K562 (cell line): ENCODE measurements around the gene NAPEPLD. TPM values are rescaled to one million over a fixed set of nuclear protein-coding genes. Genes with fewer than 3 reads are reported as not detected.
"Not testable (repeated sequence)": the region's sequence is repeated elsewhere in the genome, so short reads cannot be mapped to it uniquely, and the experiment has no call there.

ENCODE experiments used
- ATAC-seq: fragments of 200-7000 bp; cut with Tn5 transposase; 3 replicates; pipeline ENCODE4 v1.9.1; 2020; ENCODE audit warnings: moderate library complexity
- BruUV-seq: library from RNA; stranded (reverse); fragments of 400-500 nt; replicated peaks from 2 replicates; lab custom pipeline; 2021; lab: Mats Ljungman, UMichigan
- CTCF ChIA-PET: fragments of 300-600 bp; formaldehyde crosslinking; extraction: SDS; loops from one replicate; lab custom pipeline; 2021; ENCODE audit warnings: low intra/inter-chr PET ratio; lab: Yijun Ruan, JAX
- POLR2A ChIA-PET: fragments of 300-600, 350-650 bp; sonication (Branson Sonifier 250); formaldehyde crosslinking; extraction: SDS; loops from one replicate; lab custom pipeline; 2021; ENCODE audit warnings: antibody characterized with exemption, inconsistent platforms; lab: Yijun Ruan, JAX
- DNase-seq, 4 experiments: peaks; one replicate each; pipeline versions ENCODE4 v3.0.0 to v3.0.0-alpha.2; 2011 to 2018; ENCODE audit warnings: low spot score in 3 of 4, mixed read lengths in 3 of 4; ENCODE audit errors: extremely low read depth in 1 of 4
- FAIRE-seq: peaks from 2 replicates; lab custom pipeline; 2011; peaks lifted over from hg19 to GRCh38; lab: Jason Lieb, UNC
- H2AFZ ChIP-seq: 2 replicates; pipeline ENCODE4 v1.6.0; 2011; ENCODE audit warnings: low read depth, low read length, control low read depth, inconsistent platforms
- H3K27ac ChIP-seq: fragments of 200-600 bp; 3 replicates; pipeline ENCODE4 v1.8.0; 2011; ENCODE audit warnings: low read depth, mild to moderate bottlenecking, control low read depth, inconsistent platforms, low read length, moderate library complexity, mixed read lengths; ENCODE audit errors: extremely low read depth
- H3K27me3 ChIP-seq, 2 experiments: fragments of 300-600 bp in 1 of 2; 2 replicates in 1 of 2; 3 replicates in 1 of 2; pipeline versions ENCODE4 v1.6.0 to v1.8.0; 2011; ENCODE audit warnings: inconsistent platforms in 2 of 2, low read length in 2 of 2, mild to moderate bottlenecking in 1 of 2, mixed read lengths in 1 of 2, moderate library complexity in 1 of 2; ENCODE audit not compliant: control insufficient read depth in 2 of 2, insufficient read depth in 2 of 2
- H3K36me3 ChIP-seq: fragments of 300-600 bp; 3 replicates; pipeline ENCODE4 v1.8.0; 2011; ENCODE audit warnings: mild to moderate bottlenecking, low read length, inconsistent platforms; ENCODE audit not compliant: control insufficient read depth, insufficient read depth
- H3K4me1 ChIP-seq, 2 experiments: fragments of 200-600 bp in 1 of 2; replicated peaks in 1 of 2; 2 replicates in 1 of 2; 3 replicates in 1 of 2; pipeline versions ENCODE4 v1.5.1 to v1.8.0; 2011; ENCODE audit warnings: inconsistent platforms in 2 of 2, low read length in 2 of 2, mild to moderate bottlenecking in 1 of 2, mixed read lengths in 1 of 2, moderate library complexity in 1 of 2; ENCODE audit not compliant: control insufficient read depth in 2 of 2, insufficient read depth in 2 of 2
- H3K4me2 ChIP-seq: 2 replicates; pipeline ENCODE4 v1.6.1; 2011; ENCODE audit warnings: low read length, control low read depth, inconsistent platforms, mixed read lengths; ENCODE audit not compliant: insufficient read depth
- H3K4me3 ChIP-seq: fragments of 200-600 bp; sonication (generic), shearing (Covaris generic); 2 replicates; pipeline ENCODE4 v1.5.1; 2016; ENCODE audit warnings: control low read depth, inconsistent platforms
- H3K79me2 ChIP-seq: fragments of 200-600 bp; 3 replicates; pipeline ENCODE4 v1.8.0; 2011; ENCODE audit warnings: low read length, inconsistent platforms; ENCODE audit not compliant: control insufficient read depth, insufficient read depth
- H3K9ac ChIP-seq, 2 experiments: 2 replicates each; pipeline versions ENCODE4 v1.6.0 to v1.6.1; 2011; ENCODE audit warnings: low read depth in 2 of 2, low read length in 2 of 2, control low read depth in 1 of 2, inconsistent platforms in 1 of 2, mild to moderate bottlenecking in 1 of 2, mixed read lengths in 1 of 2; ENCODE audit not compliant: insufficient read depth in 1 of 2
- H3K9me1 ChIP-seq: one replicate; pipeline ENCODE4 v1.6.0; 2011; ENCODE audit warnings: inconsistent platforms, mild to moderate bottlenecking, low read length, moderate library complexity; ENCODE audit not compliant: control insufficient read depth, insufficient read depth
- H3K9me3 ChIP-seq: replicated peaks from 2 replicates; pipeline ENCODE4 v1.5.1; 2011; ENCODE audit warnings: low read depth, low read length, inconsistent platforms; ENCODE audit not compliant: control insufficient read depth, insufficient read depth
- H4K20me1 ChIP-seq: replicated peaks from 2 replicates; pipeline ENCODE4 v1.6.1; 2011; ENCODE audit warnings: low read length, inconsistent platforms, mixed read lengths; ENCODE audit not compliant: control insufficient read depth, insufficient read depth
- HDAC1 ChIP-seq, 2 experiments: fragments of 450-650 bp; IDR thresholded peaks; 2 replicates each; pipeline ENCODE4 v1.6.1; 2016 to 2017; ENCODE audit warnings: inconsistent platforms in 1 of 2, mild to moderate bottlenecking in 1 of 2, moderate library complexity in 1 of 2
- HDAC2 ChIP-seq: fragments of 450-650 bp; IDR thresholded peaks from 2 replicates; pipeline ENCODE4 v1.6.1; 2016; ENCODE audit warnings: mild to moderate bottlenecking
- HOXB6 ChIP-seq: fragments of 250-450 bp; sonication (Bioruptor Pico); IDR thresholded peaks from 2 replicates; pipeline ENCODE4 v1.5.1; 2022; ENCODE audit warnings: mild to moderate bottlenecking, borderline replicate concordance
- SAFB ChIP-seq: fragments of 200-400 bp; formaldehyde crosslinking; IDR thresholded peaks from 2 replicates; pipeline ENCODE4 v1.6.1; 2017; ENCODE audit warnings: low read depth, low read length, borderline replicate concordance
- SIRT6 ChIP-seq: IDR thresholded peaks from one replicate; pipeline ENCODE4 v1.6.1; 2012; ENCODE audit warnings: low read depth, mild to moderate bottlenecking, control low read depth, inconsistent platforms, low read length, moderate library complexity
- ZNF512 ChIP-seq: IDR thresholded peaks from 2 replicates; pipeline ENCODE4 v1.6.1; 2016; ENCODE audit warnings: missing genetic modification characterization, missing compliant biosample characterization
- WGBS: fragments of 100-300 bp; shearing (Covaris generic); methylation state at CpG from one replicate; pipeline ENCODE4 v1.1.6; 2016; ENCODE audit warnings: low coverage, mixed read lengths; ENCODE audit not compliant: insufficient coverage; ENCODE audit errors: missing lambda C conversion rate; 5-methylcytosine and 5-hydroxymethylcytosine counted together
- in situ Hi-C: fragments of 300-500 bp; cut with MboI; formaldehyde crosslinking; loops from 4 replicates; pipeline ENCODE4 v1.15.0; 2018; ENCODE audit warnings: inconsistent platforms, mixed read lengths
- intact Hi-C: fragments of 100-400 bp; cut with micrococcal nuclease; formaldehyde crosslinking; loops from 2 replicates; pipeline ENCODE4 v1.14.2; 2022
- polyA plus RNA-seq, 8 experiments: library from polyadenylated mRNA; depleted of rRNA in 4 of 8; stranded (reverse) in 5 of 8; unstranded in 3 of 8; fragments of >200 nt; fragmentation: Nextera tagmentation in 2 of 8; fragmentation: Illumina TruSeq in 1 of 8; extraction: Ambion mirVana in 2 of 8; extraction: Trizol in 1 of 8; gene quantifications; 2 replicates each; pipeline versions ENCODE4 v1.2.1 to v1.2.3, GENCODE V29; 2011 to 2014; ENCODE audit warnings: inconsistent platforms in 1 of 8, missing spikeins in 1 of 8
- total RNA-seq, 7 experiments: library from RNA; depleted of rRNA in 6 of 7; stranded (reverse); fragments of >200 nt in 6 of 7; fragmentation: Illumina TruSeq in 2 of 7; extraction: Trizol in 2 of 7; gene quantifications; 2 replicates each; pipeline versions ENCODE4 v1.2.1 to v1.2.3, GENCODE V29; 2011 to 2021; ENCODE audit warnings: low replicate concordance in 1 of 7

Gene NAPEPLD
- total and polyA plus RNA-seq, 9 of the 15 experiments (the other 6 are each of a cell fraction or from before 2014, with no cell fraction given) = 3.2 to 11.0 (median 7.5) TPM

GRCh38 chr7:103155331-103156024, 6.6 kb upstream of the NAPEPLD start:
- H3K9ac ChIP-seq, H3K79me2 ChIP-seq, H3K36me3 ChIP-seq, H2AFZ ChIP-seq, DNase-seq, H3K27me3 ChIP-seq, H3K4me2 ChIP-seq, FAIRE-seq, intact Hi-C loops, H3K4me3 ChIP-seq, CTCF ChIA-PET, H4K20me1 ChIP-seq, H3K9me3 ChIP-seq, H3K27ac ChIP-seq, ATAC-seq, BruUV-seq, in situ Hi-C loops, H3K9me1 ChIP-seq: not testable (repeated sequence)
- peaks cover 17 to 29% of the 10 kb centered on the region in 2 experiments for H3K4me1 ChIP-seq
- POLR2A ChIA-PET = interaction anchor here (0.6 kb wide), 1 partner anchor 445 kb away, joined by 3 read pairs; no protein-coding TSS in a partner anchor
- WGBS = 80% methylated on average over 8 of the region's 8 CpGs
- TF ChIP-seq HOXB6 (CRISPR knock-in tag) = 0 out of 2 replicates have a peak, but pooled peaks have one; percentile 39

GRCh38 chr7:103154042-103154441, 5.1 kb upstream of the NAPEPLD start:
- Histone ChIP-seq H2AFZ (no peak overlapping the region), H3K9me3 (no peaks in the 10 kb centered on the region)
- ATAC-seq (no peak), DNase-seq (no peak)
- POLR2A ChIA-PET = no interaction called here
- no peak for TF ChIP-seq HDAC2
- no peak for TF ChIP-seq SAFB
- TF ChIP-seq SIRT6 = no peak
- TF ChIP-seq ZNF512 (tag) = peak; percentile 52; the same call in 1 of the 2 replicates
- TF ChIP-seq HDAC1 (IDR thresholded peaks at IDR 0.05) = 0 out of 4 replicates have a peak, but pooled peaks of 1 of the 2 experiments have one; percentile 11
- TF ChIP-seq, all 486 proteins: peak for 2
- Histone ChIP-seq H3K9ac (no peak overlapping the region), H3K4me2 (no peak overlapping the region), H3K36me3 (no peaks in the 10 kb centered on the region), H3K27me3 (no peaks in the 10 kb centered on the region), H3K4me3 (no peak overlapping the region), H3K27ac (no peak overlapping the region), H3K79me2 (no peaks in the 10 kb centered on the region), H3K4me1 (peaks cover 22 to 35% of the 10 kb centered on the region in 2 experiments), H4K20me1 (no peaks in the 10 kb centered on the region), H3K9me1 (peaks cover 5% of the 10 kb centered on the region)
- 71% methylated on average over 6 of the region's 6 CpGs for WGBS
- no TSS peak for BruUV-seq
- intact Hi-C loops (no loop called here), in situ Hi-C loops (no loop called here)
- CTCF ChIA-PET = no interaction called here
- no peak for FAIRE-seq
